Left ventricle myocardium inferior (tissue), 1 donor: Measurements from ENCODE around the gene GSK3A. TPM values are rescaled to one million over a fixed set of nuclear protein-coding genes. Genes with fewer than 3 reads are reported as not detected.

Source experiments
- DNase-seq: peaks from one replicate; pipeline ENCODE4 v3.0.0-alpha.2; 2020
- H3K27ac ChIP-seq: fragments of 200-600 bp; replicated peaks from 2 replicates; pipeline ENCODE4 v1.8.0; 2021
- H3K27me3 ChIP-seq: fragments of 200-600 bp; 2 replicates; pipeline ENCODE4 v1.8.0; 2021; ENCODE audit warnings: low read depth
- H3K36me3 ChIP-seq: fragments of 200-600 bp; 2 replicates; pipeline ENCODE4 v1.8.0; 2021
- H3K4me1 ChIP-seq: fragments of 200-600 bp; 2 replicates; pipeline ENCODE4 v1.8.0; 2021
- H3K4me3 ChIP-seq: fragments of 200-600 bp; 2 replicates; pipeline ENCODE4 v1.8.0; 2021; ENCODE audit warnings: mild to moderate bottlenecking, moderate library complexity
- H3K9me3 ChIP-seq: fragments of 200-600 bp; replicated peaks from 2 replicates; pipeline ENCODE4 v1.8.0; 2021
- CTCF ChIP-seq: fragments of 200-600 bp; IDR thresholded peaks from 2 replicates; pipeline ENCODE4 v1.8.0; 2021; ENCODE audit warnings: antibody characterized with exemption, mild to moderate bottlenecking, borderline replicate concordance
- intact Hi-C: fragments of 100-400 bp; cut with micrococcal nuclease; formaldehyde crosslinking; loops from one replicate; pipeline ENCODE4 v1.11.0; 2022
- total RNA-seq: library from RNA; stranded (reverse); fragmentation: NEBNext Ultra II Directional; extraction: Animal tissue kit (Norgen Biotek cat#: 25700); gene quantifications from one replicate; pipeline ENCODE4 v1.2.1, GENCODE V29; 2021
- donor health status: DM: no; HTN: yes; CAD: no; lungs with severe emphysema.

Gene GSK3A
- total RNA-seq, 1 donor from 2014 or later, result 37.6 TPM

- DNase-seq, result no peak
- Histone ChIP-seq H3K36me3 (peaks cover 36% of the 10 kb centered on the region), H3K4me3 (no peak overlapping the region), H3K27ac (no peak overlapping the region), H3K4me1 (peaks cover 36% of the 10 kb centered on the region), H3K27me3 (no peaks in the 10 kb centered on the region), H3K9me3 (no peaks in the 10 kb centered on the region)
- no peak for TF ChIP-seq CTCF
- intact Hi-C loops, result loop anchor here (5.0 kb wide), 1 partner anchor 43 kb away; no protein-coding TSS in a partner anchor
Observed at GRCh38 chr19:42239544-42240220, 2.7 kb downstream of the GSK3A start.

GRCh38 chr19:42235181-42235580 is 7.2 kb downstream of the GSK3A start:
- H3K36me3 ChIP-seq, result peaks cover 79% of the 10 kb centered on the region
- H3K27me3 ChIP-seq, result no peaks in the 10 kb centered on the region
- H3K4me1 ChIP-seq, result peaks cover 16% of the 10 kb centered on the region
- no peak overlapping the region for H3K4me3 ChIP-seq
- DNase-seq, result no peak
- H3K27ac ChIP-seq, result no peak overlapping the region
- H3K9me3 ChIP-seq, result no peaks in the 10 kb centered on the region
- TF ChIP-seq CTCF, result no peak
- intact Hi-C loops, result no loop called here

- H3K9me3 ChIP-seq, result no peaks in the 10 kb centered on the region
- intact Hi-C loops, result no loop called here
- H3K36me3 ChIP-seq, result peaks cover 77% of the 10 kb centered on the region
- H3K4me3 ChIP-seq, result no peak overlapping the region
- H3K27me3 ChIP-seq, result no peaks in the 10 kb centered on the region
- no peak for DNase-seq
- peaks cover 18% of the 10 kb centered on the region for H3K4me1 ChIP-seq
- H3K27ac ChIP-seq, result no peak overlapping the region
- no peak for TF ChIP-seq CTCF
Observed at GRCh38 chr19:42234364-42234763, 8.0 kb downstream of the GSK3A start.

GRCh38 chr19:42233678-42234292 is 8.6 kb downstream of the GSK3A start:
- intact Hi-C loops, result no loop called here
- Histone ChIP-seq H3K36me3 (peaks cover 81% of the 10 kb centered on the region), H3K4me3 (no peak overlapping the region), H3K9me3 (no peaks in the 10 kb centered on the region), H3K4me1 (peaks cover 18% of the 10 kb centered on the region), H3K27me3 (no peaks in the 10 kb centered on the region), H3K27ac (no peak overlapping the region)
- DNase-seq, result no peak
- no peak for TF ChIP-seq CTCF

GRCh38 chr19:42233106-42233505 is 9.3 kb downstream of the GSK3A start:
- intact Hi-C loops, result no loop called here
- H3K36me3 ChIP-seq, result peaks cover 83% of the 10 kb centered on the region
- DNase-seq, result no peak

More at GRCh38 chr19:42233106-42233505, 9.3 kb downstream of the GSK3A start:
- H3K4me1 ChIP-seq, result peaks cover 18% of the 10 kb centered on the region
- H3K27ac ChIP-seq, result no peak overlapping the region
- H3K27me3 ChIP-seq, result no peaks in the 10 kb centered on the region
- no peak overlapping the region for H3K4me3 ChIP-seq
- TF ChIP-seq CTCF, result no peak
- no peaks in the 10 kb centered on the region for H3K9me3 ChIP-seq
